ENCODE results near the gene MARK1.

The MARK1 gene

GRCh38 chr1:220692436-220693228 is 164.7 kb downstream of the MARK1 start:
- no peak for DNase-seq

GRCh38 chr1:220694866-220695382 is 167.0 kb downstream of the MARK1 start:
- no peak for DNase-seq

GRCh38 chr1:220695426-220695825 is 167.5 kb downstream of the MARK1 start:
- no peak for DNase-seq

- no peak for DNase-seq
Observed at GRCh38 chr1:220696226-220696862, 168.4 kb downstream of the MARK1 start.

GRCh38 chr1:220696863-220697231 is 168.9 kb downstream of the MARK1 start:
- no peak for DNase-seq

- no peak for DNase-seq
Observed at GRCh38 chr1:220697326-220697725, 169.4 kb downstream of the MARK1 start.

- no peak for DNase-seq
Observed at GRCh38 chr1:220698607-220699016, 170.7 kb downstream of the MARK1 start.

- DNase-seq = no peak
Observed at GRCh38 chr1:220699044-220699443, 171.1 kb downstream of the MARK1 start.

- no peak for DNase-seq
Observed at GRCh38 chr1:220700556-220701179, 172.7 kb downstream of the MARK1 start.

- DNase-seq = peak; percentile 71
Observed at GRCh38 chr1:220701974-220702373, 174.0 kb downstream of the MARK1 start.

GRCh38 chr1:220702733-220703270 is 174.9 kb downstream of the MARK1 start:
- DNase-seq = no peak

- DNase-seq = peak; percentile 33
Observed at GRCh38 chr1:220703305-220703704, 175.4 kb downstream of the MARK1 start.

- no peak for DNase-seq
Observed at GRCh38 chr1:220705782-220706181, 177.8 kb downstream of the MARK1 start.

- no peak for DNase-seq
Observed at GRCh38 chr1:220706480-220706879, 178.5 kb downstream of the MARK1 start.

GRCh38 chr1:220707160-220707559 is 179.2 kb downstream of the MARK1 start:
- DNase-seq = no peak

GRCh38 chr1:220708244-220708643 is 180.3 kb downstream of the MARK1 start:
- DNase-seq = no peak

- no peak for DNase-seq
Observed at GRCh38 chr1:220708936-220709801, 181.2 kb downstream of the MARK1 start.

- no peak for DNase-seq
Observed at GRCh38 chr1:220710333-220710732, 182.4 kb downstream of the MARK1 start.

- DNase-seq = peak; percentile 86
Observed at GRCh38 chr1:220711056-220711809, 183.3 kb downstream of the MARK1 start.
